ENCODE measurements around the gene GBE1.

The GBE1 gene

DNA sequence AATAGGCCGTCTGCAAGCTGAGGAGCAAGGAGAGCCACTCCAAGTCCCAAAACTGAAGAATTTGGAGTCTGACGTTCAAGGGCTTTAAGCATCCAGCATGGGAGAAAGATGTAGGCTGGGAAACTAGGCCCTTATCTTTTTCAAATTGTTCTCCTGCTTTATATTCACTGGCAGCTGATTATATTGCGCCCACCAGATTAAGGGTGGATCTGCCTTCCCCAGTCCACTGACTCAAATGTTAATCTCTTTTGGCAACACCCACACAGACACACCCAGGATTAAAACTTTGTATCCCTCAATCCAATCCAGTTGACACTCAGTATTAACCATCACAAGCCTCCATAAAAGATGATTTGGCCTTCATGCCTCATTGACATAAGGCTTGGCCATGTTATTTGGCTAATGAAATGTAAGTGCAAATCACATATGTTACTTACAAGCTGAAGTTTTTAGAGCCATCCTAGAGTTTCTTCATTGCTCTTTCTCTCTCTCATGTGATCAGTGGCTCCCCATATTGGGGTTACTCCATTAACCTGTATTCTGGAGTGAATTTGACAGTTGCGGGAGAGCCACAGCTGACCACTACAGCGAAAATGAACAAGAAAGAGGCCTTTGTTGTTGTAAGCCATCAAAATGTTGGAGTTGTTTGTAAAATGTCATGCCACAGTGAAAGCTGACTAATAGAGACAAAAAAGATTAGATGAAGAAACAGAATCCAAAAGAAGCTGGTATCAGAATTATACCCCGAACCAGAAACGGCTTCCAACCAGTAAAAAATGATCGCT, 61.7 kb downstream of the GBE1 start:
- no peak for DNase-seq (ENCODE audit: low read depth)

DNA sequence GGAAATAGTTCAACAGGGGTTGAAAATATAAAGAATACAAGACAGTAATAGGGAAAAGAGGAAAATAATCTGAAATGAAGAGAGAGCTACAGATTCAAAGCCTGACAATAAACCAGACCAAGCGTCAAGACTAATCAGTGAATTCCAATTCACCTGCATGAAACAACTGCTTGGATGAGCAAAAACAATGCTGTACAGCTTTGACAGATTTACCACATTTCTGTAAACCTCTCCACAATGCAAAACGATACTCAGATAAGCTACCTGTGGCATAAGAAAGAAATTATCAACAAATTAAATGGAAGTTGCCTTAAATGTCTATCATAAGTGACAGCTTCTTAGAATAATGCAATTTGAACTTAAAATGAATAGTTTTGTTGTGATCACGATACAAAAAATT, 65.4 kb downstream of the GBE1 start:
- DNase-seq (ENCODE audit: low read depth), result no peak

DNA sequence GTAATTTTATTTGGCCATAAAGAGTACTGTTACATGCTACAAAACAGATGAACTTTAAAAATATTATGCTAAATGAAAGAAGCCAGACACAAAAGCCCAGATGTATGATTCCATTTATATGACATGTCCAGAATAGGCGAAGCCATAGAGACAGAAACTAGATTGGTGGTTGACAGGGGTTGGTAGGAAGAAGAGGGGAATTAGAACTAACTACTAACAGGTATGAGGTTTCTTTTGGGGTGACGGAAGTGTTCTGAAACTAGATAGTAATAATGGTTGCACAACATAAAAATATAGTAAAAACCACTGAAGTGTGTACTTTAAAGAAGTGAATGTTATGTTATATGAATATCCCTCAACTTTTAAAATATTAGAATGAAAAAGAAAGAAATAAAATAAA, 66.1 kb downstream of the GBE1 start:
- DNase-seq (ENCODE audit: low read depth), result no peak

GRCh38 chr3:81694662-81695061, 66.8 kb downstream of the GBE1 start:
- DNase-seq (ENCODE audit: low read depth), result no peak

GRCh38 chr3:81692766-81693165, 68.7 kb downstream of the GBE1 start:
- no peak for DNase-seq (ENCODE audit: low read depth)

GRCh38 chr3:81689617-81690016, 71.8 kb downstream of the GBE1 start:
- DNase-seq (ENCODE audit: low read depth), result no peak

DNA sequence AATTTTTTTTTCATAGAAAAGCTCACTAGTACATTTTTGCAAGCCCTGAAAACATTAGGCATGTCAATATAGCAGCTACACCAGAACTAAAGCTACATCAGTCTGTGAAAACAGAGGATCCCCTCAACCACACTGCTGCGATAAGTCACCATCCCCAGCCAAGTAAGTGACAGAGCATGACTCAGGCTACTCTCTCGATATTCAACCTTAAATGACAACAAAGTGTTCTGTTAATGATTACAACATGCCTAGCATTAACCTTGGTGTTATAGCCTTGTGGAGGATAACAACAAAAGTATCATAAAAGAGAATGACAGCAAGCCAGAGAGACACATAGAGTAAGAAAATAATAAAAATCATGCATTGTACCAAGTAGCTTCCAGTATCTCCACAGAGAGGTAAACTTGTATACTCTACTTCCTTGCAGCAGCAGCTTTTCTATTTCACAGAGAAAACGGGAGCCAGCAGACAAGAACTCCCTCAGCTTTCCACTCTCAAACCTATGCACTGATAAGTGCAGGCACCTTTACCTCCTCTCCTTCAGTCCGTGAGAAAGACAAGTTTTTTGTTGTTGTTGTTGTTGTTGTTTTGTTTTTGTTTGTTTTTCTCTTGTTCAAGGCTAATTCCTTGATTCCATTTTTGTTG, 76.6 kb downstream of the GBE1 start:
- peak; percentile 20 for DNase-seq (ENCODE audit: low read depth)

GRCh38 chr3:81676706-81677456, 84.6 kb downstream of the GBE1 start:
- no peak for DNase-seq (ENCODE audit: low read depth)

- no peak for DNase-seq (ENCODE audit: low read depth)
Measured at GRCh38 chr3:81674690-81675089, 86.8 kb downstream of the GBE1 start.

DNA sequence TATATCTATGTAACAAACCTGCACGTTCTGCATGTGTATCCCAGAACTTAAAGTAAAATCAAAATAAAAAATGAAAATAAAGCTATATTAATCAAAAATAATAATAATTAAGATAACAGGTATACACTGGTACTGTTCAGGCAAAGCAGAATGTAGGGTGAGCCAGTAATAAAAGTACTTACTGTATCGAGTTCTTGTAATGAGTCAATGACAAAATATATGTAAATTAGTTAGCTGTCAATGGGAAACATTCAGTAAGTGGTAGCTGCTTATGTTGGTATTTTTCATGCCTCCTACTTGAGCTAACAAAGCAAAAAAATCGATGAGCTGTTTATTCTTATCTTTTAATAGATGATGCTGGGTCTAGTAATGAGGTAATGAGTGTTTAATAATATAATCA, 93.2 kb downstream of the GBE1 start:
- DNase-seq (ENCODE audit: low read depth), result no peak

- DNase-seq (ENCODE audit: low read depth), result no peak
Measured at GRCh38 chr3:81666502-81667121, 94.8 kb downstream of the GBE1 start.

- no peak for DNase-seq (ENCODE audit: low read depth)
Measured at GRCh38 chr3:81663114-81663513, 98.3 kb downstream of the GBE1 start.

DNA sequence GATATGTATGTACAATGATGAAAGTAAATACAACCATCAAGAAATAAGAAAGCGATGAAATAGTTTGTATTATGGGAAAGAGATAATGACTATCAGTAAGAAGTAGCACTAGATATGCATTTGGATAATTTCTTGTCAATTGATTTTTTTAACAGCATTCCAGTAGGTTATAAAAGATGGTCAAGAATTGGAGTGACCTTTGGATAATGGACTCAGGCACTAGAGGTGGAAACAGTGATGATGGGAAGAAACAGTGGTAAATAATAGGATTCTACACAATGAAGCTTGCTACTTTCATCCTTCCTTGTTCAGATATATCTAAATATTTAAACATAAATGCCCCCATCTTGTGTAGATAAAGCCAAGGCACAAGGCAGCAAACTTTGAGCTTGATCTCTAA, 101.4 kb downstream of the GBE1 start:
- no peak for DNase-seq (ENCODE audit: low read depth)

DNA sequence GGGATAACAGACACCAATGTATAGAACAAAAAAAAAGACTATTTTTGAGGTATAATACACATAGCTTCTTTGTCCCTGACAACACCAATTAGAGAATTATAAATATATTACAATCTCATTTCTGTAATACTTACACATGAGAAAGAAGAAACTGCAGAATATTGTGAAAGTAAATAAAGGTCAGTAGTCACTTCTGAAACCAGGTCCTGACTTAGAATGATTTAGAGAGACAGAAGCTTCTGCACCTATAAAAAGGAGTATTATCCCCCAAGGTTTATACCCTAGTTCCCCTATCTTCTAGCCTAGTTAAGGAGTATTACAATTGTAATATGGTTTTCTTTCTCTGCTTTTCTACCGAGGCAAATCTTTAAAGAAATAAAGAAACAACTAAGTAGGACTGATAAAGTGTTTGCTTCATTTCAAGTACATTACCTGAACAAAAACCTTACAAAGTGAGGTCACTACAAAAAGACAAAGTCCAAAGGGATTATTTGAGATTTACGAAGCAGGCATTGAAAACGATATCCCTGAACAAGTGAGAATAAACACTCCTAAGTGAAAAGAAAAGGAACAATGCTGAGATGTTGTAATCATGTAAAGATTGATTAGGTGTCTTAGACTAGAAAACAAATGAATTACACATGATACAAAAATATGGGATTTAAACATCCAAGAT, 103.0 kb downstream of the GBE1 start:
- no peak for DNase-seq (ENCODE audit: low read depth)

- DNase-seq (ENCODE audit: low read depth), result no peak
Measured at GRCh38 chr3:81651139-81651538, 110.3 kb downstream of the GBE1 start.

- no peak for DNase-seq (ENCODE audit: low read depth)
Measured at GRCh38 chr3:81650187-81650586, 111.3 kb downstream of the GBE1 start.

DNA sequence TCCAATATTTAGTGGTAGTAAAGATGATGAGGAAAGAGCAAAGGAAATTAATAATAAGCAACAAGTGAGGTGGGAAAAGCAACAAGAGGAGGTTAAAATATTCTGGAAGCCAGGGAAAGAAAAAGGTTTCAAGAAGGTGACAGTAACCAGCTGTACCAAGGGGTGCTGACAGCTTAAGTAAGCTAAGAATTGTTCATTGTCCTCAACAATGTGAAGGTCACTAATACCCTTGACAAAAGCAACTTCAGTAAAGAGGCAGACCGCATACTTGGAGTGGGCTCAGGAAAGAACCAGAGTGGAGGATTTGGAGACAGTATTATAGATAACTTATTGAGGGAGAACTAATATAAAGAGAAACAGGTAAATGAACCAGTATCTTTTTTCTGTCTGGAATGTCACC, 116.2 kb downstream of the GBE1 start:
- no peak for DNase-seq (ENCODE audit: low read depth)

DNA sequence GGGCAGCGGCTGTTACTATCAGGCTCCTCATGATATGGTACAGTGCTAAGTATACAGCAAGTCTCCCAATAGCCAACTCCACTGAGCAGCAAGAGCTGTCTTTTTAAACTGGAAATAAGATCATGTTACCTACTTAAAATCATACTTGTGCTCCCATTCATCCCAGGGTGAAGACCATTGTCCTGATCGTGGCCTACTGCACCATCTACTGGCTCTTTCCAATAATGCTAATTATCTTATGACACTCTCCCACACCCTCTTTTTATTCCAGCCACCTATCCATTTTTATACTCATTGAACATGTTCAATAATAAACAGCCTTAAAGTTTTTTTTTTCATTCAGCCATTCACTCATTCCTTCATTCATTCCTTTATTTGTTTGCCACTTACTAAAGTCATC, 117.7 kb downstream of the GBE1 start:
- DNase-seq (ENCODE audit: low read depth), result no peak

GRCh38 chr3:81638480-81638879, 123.0 kb downstream of the GBE1 start:
- DNase-seq (ENCODE audit: low read depth), result no peak

GRCh38 chr3:81632659-81633058, 128.8 kb downstream of the GBE1 start:
- DNase-seq (ENCODE audit: low read depth), result no peak

- DNase-seq (ENCODE audit: low read depth), result no peak
Measured at GRCh38 chr3:81624756-81625155, 136.7 kb downstream of the GBE1 start.

DNA sequence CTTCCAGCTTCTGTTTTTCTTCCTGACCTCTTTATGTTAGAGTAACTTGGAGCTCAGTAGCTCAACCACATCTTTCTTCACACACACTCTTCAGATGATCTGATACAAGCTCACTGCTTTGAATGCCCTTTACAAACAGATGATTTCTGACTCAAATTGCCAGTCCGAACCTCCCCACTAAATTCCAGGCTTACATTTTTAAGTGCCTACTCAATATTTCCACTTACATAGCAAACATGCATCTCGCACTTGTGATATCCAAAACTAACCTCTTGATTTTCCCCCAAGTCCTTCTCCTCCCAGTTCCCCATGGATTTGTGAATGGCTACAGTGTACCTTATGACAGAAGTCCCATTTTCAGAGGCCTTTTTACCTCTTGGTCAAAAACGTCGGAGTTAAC, 139.1 kb downstream of the GBE1 start:
- peak; percentile 8 for DNase-seq (ENCODE audit: low read depth)
